ENCODE results near the gene RSRC1.

- TF ChIP-seq, protein P1, sequence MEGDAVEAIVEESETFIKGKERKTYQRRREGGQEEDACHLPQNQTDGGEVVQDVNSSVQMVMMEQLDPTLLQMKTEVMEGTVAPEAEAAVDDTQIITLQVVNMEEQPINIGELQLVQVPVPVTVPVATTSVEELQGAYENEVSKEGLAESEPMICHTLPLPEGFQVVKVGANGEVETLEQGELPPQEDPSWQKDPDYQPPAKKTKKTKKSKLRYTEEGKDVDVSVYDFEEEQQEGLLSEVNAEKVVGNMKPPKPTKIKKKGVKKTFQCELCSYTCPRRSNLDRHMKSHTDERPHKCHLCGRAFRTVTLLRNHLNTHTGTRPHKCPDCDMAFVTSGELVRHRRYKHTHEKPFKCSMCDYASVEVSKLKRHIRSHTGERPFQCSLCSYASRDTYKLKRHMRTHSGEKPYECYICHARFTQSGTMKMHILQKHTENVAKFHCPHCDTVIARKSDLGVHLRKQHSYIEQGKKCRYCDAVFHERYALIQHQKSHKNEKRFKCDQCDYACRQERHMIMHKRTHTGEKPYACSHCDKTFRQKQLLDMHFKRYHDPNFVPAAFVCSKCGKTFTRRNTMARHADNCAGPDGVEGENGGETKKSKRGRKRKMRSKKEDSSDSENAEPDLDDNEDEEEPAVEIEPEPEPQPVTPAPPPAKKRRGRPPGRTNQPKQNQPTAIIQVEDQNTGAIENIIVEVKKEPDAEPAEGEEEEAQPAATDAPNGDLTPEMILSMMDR (IDR thresholded peaks at IDR 0.05) = no peak
- no peak for TF ChIP-seq EZH2 (IDR thresholded peaks at IDR 0.05; ENCODE audit: borderline replicate concordance, insufficient read depth, low read depth, low read length, poor library complexity, severe bottlenecking)
Measured at GRCh38 chr3:158086361-158086760, 23.5 kb upstream of the RSRC1 start.
